Measurements from ENCODE around the gene ZNF598.

The ZNF598 gene

DNA sequence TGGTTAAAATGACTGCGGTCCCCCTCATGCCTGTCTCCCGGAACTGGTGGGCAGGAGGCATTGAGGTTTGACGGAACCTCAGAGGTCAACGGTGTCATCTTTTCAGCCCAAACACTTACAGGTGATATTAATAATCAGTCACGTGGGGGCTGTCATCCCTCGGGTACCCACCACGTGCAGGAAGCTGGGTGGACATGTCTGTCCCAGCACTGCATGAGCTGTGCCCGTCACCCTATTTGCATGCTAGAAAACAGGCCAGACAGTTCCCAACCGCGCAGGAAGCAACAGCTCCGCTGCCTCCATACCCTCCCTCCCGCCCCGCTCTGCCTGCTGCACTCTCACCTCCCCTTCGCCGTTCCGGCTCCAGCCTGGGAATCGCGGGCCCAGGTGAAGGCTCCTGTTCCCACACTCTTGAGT, 18.5 kb downstream of the ZNF598 start:
- TF ChIP-seq, protein P1, sequence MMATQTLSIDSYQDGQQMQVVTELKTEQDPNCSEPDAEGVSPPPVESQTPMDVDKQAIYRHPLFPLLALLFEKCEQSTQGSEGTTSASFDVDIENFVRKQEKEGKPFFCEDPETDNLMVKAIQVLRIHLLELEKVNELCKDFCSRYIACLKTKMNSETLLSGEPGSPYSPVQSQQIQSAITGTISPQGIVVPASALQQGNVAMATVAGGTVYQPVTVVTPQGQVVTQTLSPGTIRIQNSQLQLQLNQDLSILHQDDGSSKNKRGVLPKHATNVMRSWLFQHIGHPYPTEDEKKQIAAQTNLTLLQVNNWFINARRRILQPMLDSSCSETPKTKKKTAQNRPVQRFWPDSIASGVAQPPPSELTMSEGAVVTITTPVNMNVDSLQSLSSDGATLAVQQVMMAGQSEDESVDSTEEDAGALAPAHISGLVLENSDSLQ (IDR thresholded peaks at IDR 0.05): no peak
- TF ChIP-seq LEF1 (IDR thresholded peaks at IDR 0.05; ENCODE audit: borderline replicate concordance) (no peak), SUZ12 (IDR thresholded peaks at IDR 0.05) (no peak), ZNF384 (IDR thresholded peaks at IDR 0.05) (no peak), TARDBP (IDR thresholded peaks at IDR 0.05) (no peak), CTBP1 (IDR thresholded peaks at IDR 0.05; ENCODE audit: borderline replicate concordance) (no peak), HDGF (IDR thresholded peaks at IDR 0.05; ENCODE audit: borderline replicate concordance) (no peak), SP1 (IDR thresholded peaks at IDR 0.05) (no peak), FOXA1 (IDR thresholded peaks at IDR 0.05) (no peak), FOXM1 (IDR thresholded peaks at IDR 0.05; ENCODE audit: borderline replicate concordance) (no peak), L3MBTL2 (conservative IDR thresholded peaks at IDR 0.05) (no peak)
- POLR2A ChIA-PET: interaction anchor here (0.6 to 3.3 kb wide), 3 partner anchors 16 to 28 kb away, joined by 3 to 15 read pairs (median 4); partner anchors contain the start of gene RPS2
- CTCF ChIA-PET: no interaction called here
- DNase-seq (ENCODE audit: extremely low spot score): no peak

DNA sequence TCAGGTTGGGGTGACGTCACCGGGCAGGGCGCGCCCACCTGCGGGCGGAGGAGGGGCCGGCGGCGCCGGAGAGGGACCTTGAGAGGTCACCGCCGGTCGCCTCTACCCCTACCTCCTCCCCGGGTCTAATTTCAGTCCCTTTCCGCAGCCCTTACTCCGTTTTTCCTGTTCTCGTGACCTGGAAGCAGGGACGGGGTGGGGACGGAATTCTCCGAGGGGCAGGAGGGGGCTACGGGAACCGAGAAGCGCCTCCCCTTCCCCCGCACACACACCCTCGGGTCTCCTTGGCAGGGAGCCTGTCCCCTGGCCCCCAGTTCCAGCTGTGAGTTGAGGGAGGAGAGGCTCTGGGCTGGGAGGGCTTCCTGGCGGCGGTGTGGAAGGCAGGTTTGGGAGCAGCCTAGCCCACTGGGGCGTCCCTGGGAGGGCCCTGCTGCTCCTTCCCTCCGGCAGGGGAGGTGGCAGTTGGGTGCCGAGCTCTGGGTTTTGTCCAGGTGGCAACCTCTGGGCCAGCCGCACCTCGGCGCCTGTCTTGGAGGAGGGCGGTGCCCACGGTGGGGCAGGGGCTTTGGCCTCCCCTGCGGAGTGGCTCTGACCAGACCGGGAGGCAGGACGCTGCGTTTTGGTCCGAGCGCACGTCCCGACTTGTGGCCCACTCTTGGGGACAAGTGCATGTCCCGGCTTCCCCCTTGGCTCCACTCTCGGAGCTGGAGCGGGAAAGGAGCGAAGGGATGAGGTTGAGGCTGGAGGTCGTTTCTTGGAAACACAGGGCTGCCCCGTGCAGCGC, 19.1 kb downstream of the ZNF598 start:
- no peak for TF ChIP-seq FOXK2 (IDR thresholded peaks at IDR 0.05)
- TF ChIP-seq ARNT (IDR thresholded peaks at IDR 0.05): no peak
- TF ChIP-seq FOXM1 (IDR thresholded peaks at IDR 0.05; ENCODE audit: borderline replicate concordance): no peak
- TF ChIP-seq CTBP1 (IDR thresholded peaks at IDR 0.05; ENCODE audit: borderline replicate concordance): no peak
- no peak for TF ChIP-seq NFRKB (IDR thresholded peaks at IDR 0.05)
- no peak for TF ChIP-seq SP1 (IDR thresholded peaks at IDR 0.05)
- no peak for TF ChIP-seq L3MBTL2 (conservative IDR thresholded peaks at IDR 0.05)
- TF ChIP-seq LEF1 (IDR thresholded peaks at IDR 0.05; ENCODE audit: borderline replicate concordance): no peak
- no peak for TF ChIP-seq ZNF384 (IDR thresholded peaks at IDR 0.05)
- no peak for TF ChIP-seq SUZ12 (IDR thresholded peaks at IDR 0.05)
- TF ChIP-seq HDGF (IDR thresholded peaks at IDR 0.05; ENCODE audit: borderline replicate concordance): no peak
- TF ChIP-seq FOXA1 (IDR thresholded peaks at IDR 0.05): no peak
- TF ChIP-seq ELF4 (IDR thresholded peaks at IDR 0.05): no peak
- TF ChIP-seq TARDBP (IDR thresholded peaks at IDR 0.05): no peak
- no peak for TF ChIP-seq BHLHE40 (IDR thresholded peaks at IDR 0.05; ENCODE audit: borderline replicate concordance)
- TF ChIP-seq, protein P1 (IDR thresholded peaks at IDR 0.05): no peak
- ChIA-PET CTCF (no interaction called here), POLR2A (interaction anchor here (1.0 to 3.3 kb wide), 2 partner anchors 26 to 27 kb away, joined by 4 to 15 read pairs; partner anchors contain the start of gene RPS2)
- DNase-seq (ENCODE audit: extremely low spot score): no peak

DNA sequence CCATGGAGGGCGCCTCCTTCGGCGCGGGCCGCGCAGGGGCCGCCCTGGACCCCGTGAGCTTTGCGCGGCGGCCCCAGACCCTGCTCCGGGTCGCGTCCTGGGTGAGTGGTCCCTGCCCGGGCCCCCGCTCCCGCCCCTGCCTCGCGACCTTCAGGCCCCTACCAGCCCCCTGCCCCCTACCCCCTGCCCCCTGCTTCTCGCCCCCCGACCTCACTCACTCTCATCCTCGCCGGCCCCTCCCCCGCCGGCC, 19.6 kb downstream of the ZNF598 start:
- DNase-seq (ENCODE audit: extremely low spot score): no peak
- POLR2A ChIA-PET: interaction anchor here (1.0 to 3.3 kb wide), 2 partner anchors 25 to 27 kb away, joined by 4 to 15 read pairs; partner anchors contain the start of gene RPS2
- no peak for TF ChIP-seq L3MBTL2 (conservative IDR thresholded peaks at IDR 0.05)
- no peak for TF ChIP-seq FOXM1 (IDR thresholded peaks at IDR 0.05; ENCODE audit: borderline replicate concordance)
- CTCF ChIA-PET: no interaction called here

DNA sequence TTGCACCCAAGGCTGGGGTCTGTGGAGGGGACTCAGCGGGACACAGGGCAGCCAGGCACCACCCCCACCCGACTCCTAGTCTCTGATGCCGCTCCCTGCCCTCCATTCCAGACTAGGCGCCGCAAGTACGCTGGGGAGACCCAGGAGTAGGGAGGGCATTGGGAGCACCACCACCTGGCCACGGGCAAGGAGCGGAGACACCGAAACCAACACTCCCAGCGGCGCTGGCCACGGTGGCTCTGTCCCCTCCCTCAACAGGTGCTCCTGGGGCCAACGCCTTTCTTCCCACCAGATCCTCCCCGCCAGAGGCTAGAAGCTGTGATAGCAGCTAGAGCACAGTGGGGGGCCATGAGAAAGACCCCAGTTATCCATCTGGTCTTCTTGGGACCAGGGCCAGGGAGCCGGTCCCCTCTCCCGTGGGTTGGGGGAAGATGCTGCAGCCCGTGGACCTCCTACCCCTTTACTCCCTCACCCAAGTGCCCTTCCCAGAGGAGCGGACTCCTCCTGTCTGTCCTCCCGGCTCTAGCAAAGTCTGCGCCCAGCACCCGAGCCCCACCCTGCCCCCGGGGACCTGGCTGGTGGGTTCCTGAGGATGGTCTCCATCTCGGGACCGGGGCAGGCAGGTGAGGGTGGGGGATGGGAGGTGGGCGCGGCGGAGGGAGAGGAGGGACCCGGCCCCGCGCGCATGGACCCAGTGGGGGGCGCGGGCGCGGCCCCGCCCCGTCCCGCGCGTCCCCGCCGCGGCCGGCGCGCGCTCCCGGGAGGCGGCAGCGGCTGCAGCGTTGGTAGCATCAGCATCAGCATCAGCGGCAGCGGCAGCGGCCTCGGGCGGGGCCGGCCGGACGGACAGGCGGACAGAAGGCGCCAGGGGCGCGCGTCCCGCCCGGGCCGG, 20.2 kb downstream of the ZNF598 start, which contains the start of gene SYNGR3:
TSS of gene SYNGR3 (plus strand) at position 762 of the 892 bp plus-strand sequence. CDS start 133 bp downstream, outside the sequence.
- TF ChIP-seq ZNF384 (IDR thresholded peaks at IDR 0.05) (no peak), NFRKB (IDR thresholded peaks at IDR 0.05) (no peak), CTBP1 (IDR thresholded peaks at IDR 0.05; ENCODE audit: borderline replicate concordance) (no peak), FOXM1 (IDR thresholded peaks at IDR 0.05; ENCODE audit: borderline replicate concordance) (no peak), HDGF (IDR thresholded peaks at IDR 0.05; ENCODE audit: borderline replicate concordance) (no peak), SP1 (IDR thresholded peaks at IDR 0.05) (no peak), LEF1 (IDR thresholded peaks at IDR 0.05; ENCODE audit: borderline replicate concordance) (no peak), ARNT (IDR thresholded peaks at IDR 0.05) (no peak), FOXK2 (IDR thresholded peaks at IDR 0.05) (no peak), L3MBTL2 (conservative IDR thresholded peaks at IDR 0.05) (no peak), SUZ12 (IDR thresholded peaks at IDR 0.05) (no peak), BHLHE40 (IDR thresholded peaks at IDR 0.05; ENCODE audit: borderline replicate concordance) (no peak), ELF4 (IDR thresholded peaks at IDR 0.05) (no peak), TARDBP (IDR thresholded peaks at IDR 0.05) (no peak), FOXA1 (IDR thresholded peaks at IDR 0.05) (no peak)
- TF ChIP-seq, protein P1 (IDR thresholded peaks at IDR 0.05): no peak
- DNase-seq (ENCODE audit: extremely low spot score): no peak
- ChIA-PET CTCF (no interaction called here), POLR2A (interaction anchor here (1.1 to 1.2 kb wide), 2 partner anchors 8 to 18 kb away, joined by 3 read pairs; no protein-coding TSS in a partner anchor)

DNA sequence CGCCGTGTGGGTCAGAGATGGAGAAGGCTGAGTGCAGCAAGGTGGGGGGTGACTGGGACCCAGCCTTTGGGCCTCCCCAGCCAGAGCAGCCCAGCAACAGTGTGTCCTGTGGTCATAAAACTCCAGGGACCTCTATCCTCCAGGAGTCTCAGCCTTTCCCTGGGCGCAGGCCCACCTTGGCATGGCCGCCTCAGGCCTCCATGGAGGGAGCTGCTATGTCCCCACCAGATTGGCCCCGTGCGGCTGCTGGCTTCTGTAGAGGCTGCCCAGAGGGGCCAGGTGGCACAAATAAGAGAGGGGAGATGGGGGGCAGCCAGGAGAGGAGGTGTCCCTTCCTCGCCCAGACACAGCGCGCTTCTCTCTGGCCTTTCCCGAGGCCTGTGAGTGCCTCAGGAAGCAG, 22.4 kb downstream of the ZNF598 start:
- DNase-seq (ENCODE audit: extremely low spot score): no peak
- ChIA-PET CTCF (interaction anchor here (1.3 kb wide), 1 partner anchor 17 kb away, joined by 6 read pairs; no protein-coding TSS in a partner anchor), POLR2A (interaction anchor here (9.2 kb wide), 1 partner anchor 22 kb away, joined by 88 read pairs; the partner anchor contains the start of genes RNF151 and RPS2)
- TF ChIP-seq LEF1 (IDR thresholded peaks at IDR 0.05; ENCODE audit: borderline replicate concordance) (no peak), FOXA1 (IDR thresholded peaks at IDR 0.05) (no peak), L3MBTL2 (conservative IDR thresholded peaks at IDR 0.05) (no peak), HDGF (IDR thresholded peaks at IDR 0.05; ENCODE audit: borderline replicate concordance) (no peak), FOXM1 (IDR thresholded peaks at IDR 0.05; ENCODE audit: borderline replicate concordance) (no peak), ELF4 (IDR thresholded peaks at IDR 0.05) (no peak), SP1 (IDR thresholded peaks at IDR 0.05) (no peak), ZNF384 (IDR thresholded peaks at IDR 0.05) (no peak), BHLHE40 (IDR thresholded peaks at IDR 0.05; ENCODE audit: borderline replicate concordance) (no peak), SUZ12 (IDR thresholded peaks at IDR 0.05) (no peak), ARNT (IDR thresholded peaks at IDR 0.05) (no peak), FOXK2 (IDR thresholded peaks at IDR 0.05) (no peak)
- TF ChIP-seq, protein P1 (IDR thresholded peaks at IDR 0.05): no peak
